H9 (cell line): ENCODE data around the gene ST6GALNAC3. TPM values are rescaled to one million over a fixed set of nuclear protein-coding genes. Genes with fewer than 3 reads are reported as not detected.

Source experiments
- DNase-seq: peaks from one replicate; pipeline ENCODE4 v3.0.0-alpha.2; 2017
- H2AFZ ChIP-seq: one replicate; pipeline ENCODE4 v1.6.1; 2013; ENCODE audit warnings: mild to moderate bottlenecking, low read length, control low read depth, moderate library complexity
- H2AK5ac ChIP-seq: 2 replicates; pipeline ENCODE4 v1.6.1; 2013; ENCODE audit warnings: low read length, control low read depth, mixed read lengths; ENCODE audit not compliant: insufficient read length
- H2BK120ac ChIP-seq: one replicate; pipeline ENCODE4 v1.6.1; 2013; ENCODE audit warnings: low read depth, mild to moderate bottlenecking, low read length, control low read depth, inconsistent platforms; ENCODE audit not compliant: poor library complexity, severe bottlenecking
- H2BK12ac ChIP-seq: 2 replicates; pipeline ENCODE4 v1.6.1; 2013; ENCODE audit warnings: low read length, control low read depth, mixed read lengths, low read depth; ENCODE audit not compliant: insufficient read length
- H2BK15ac ChIP-seq: 2 replicates; pipeline ENCODE4 v1.6.1; 2013; ENCODE audit warnings: low read depth, low read length, control low read depth
- H2BK20ac ChIP-seq: one replicate; pipeline ENCODE4 v1.6.1; 2013; ENCODE audit warnings: low read depth, mild to moderate bottlenecking, low read length, control low read depth, inconsistent platforms; ENCODE audit not compliant: poor library complexity, severe bottlenecking
- H2BK5ac ChIP-seq: 2 replicates; pipeline ENCODE4 v1.6.1; 2013; ENCODE audit warnings: low read length, control low read depth, mixed read lengths; ENCODE audit not compliant: insufficient read length
- H3K14ac ChIP-seq: 2 replicates; pipeline ENCODE4 v1.6.1; 2013; ENCODE audit warnings: low read length, control low read depth; ENCODE audit not compliant: insufficient read depth
- H3K18ac ChIP-seq: 2 replicates; pipeline ENCODE4 v1.6.1; 2013; ENCODE audit warnings: low read depth, mild to moderate bottlenecking, mixed read lengths, low read length, control low read depth; ENCODE audit not compliant: insufficient read length
- H3K23ac ChIP-seq: 2 replicates; pipeline ENCODE4 v1.6.1; 2013; ENCODE audit warnings: low read length, control low read depth, mixed read lengths, low read depth; ENCODE audit not compliant: insufficient read length
- H3K23me2 ChIP-seq: 2 replicates; pipeline ENCODE4 v1.6.1; 2013; ENCODE audit warnings: low read depth, mild to moderate bottlenecking, mixed read lengths, low read length, control low read depth; ENCODE audit not compliant: insufficient read length, poor library complexity, severe bottlenecking
- H3K27ac ChIP-seq: 2 replicates; pipeline ENCODE4 v1.5.1; 2013; ENCODE audit warnings: low read length, control low read depth, mixed read lengths, low read depth; ENCODE audit not compliant: insufficient read length
- H3K27me3 ChIP-seq: 2 replicates; pipeline ENCODE4 v1.6.1; 2013; ENCODE audit warnings: low read length, control low read depth, inconsistent platforms; ENCODE audit not compliant: insufficient read depth
- H3K4ac ChIP-seq: 2 replicates; pipeline ENCODE4 v1.6.1; 2013; ENCODE audit warnings: low read depth, mild to moderate bottlenecking, control low read depth, inconsistent platforms, low read length, moderate library complexity
- H3K4me1 ChIP-seq: 2 replicates; pipeline ENCODE4 v1.6.1; 2013; ENCODE audit warnings: low read length, control low read depth, inconsistent platforms; ENCODE audit not compliant: insufficient read depth
- H3K4me2 ChIP-seq: 2 replicates; pipeline ENCODE4 v1.6.1; 2013; ENCODE audit warnings: low read length, control low read depth, mixed read lengths; ENCODE audit not compliant: insufficient read length, insufficient read depth
- H3K56ac ChIP-seq: 2 replicates; pipeline ENCODE4 v1.6.1; 2013; ENCODE audit warnings: low read depth, mild to moderate bottlenecking, mixed read lengths, low read length, control low read depth; ENCODE audit not compliant: insufficient read length
- H3K79me1 ChIP-seq: 2 replicates; pipeline ENCODE4 v1.6.1; 2013; ENCODE audit warnings: low read depth, mild to moderate bottlenecking, moderate library complexity, low read length, control low read depth, inconsistent platforms; ENCODE audit not compliant: insufficient read depth, poor library complexity, severe bottlenecking
- H3K79me2 ChIP-seq: 2 replicates; pipeline ENCODE4 v1.6.1; 2013; ENCODE audit warnings: low read length, control low read depth, inconsistent platforms; ENCODE audit not compliant: insufficient read depth
- H3K9ac ChIP-seq: 2 replicates; pipeline ENCODE4 v1.6.1; 2013; ENCODE audit warnings: low read length, control low read depth, mixed read lengths; ENCODE audit not compliant: insufficient read length; ENCODE audit errors: extremely low read depth
- H3K9me3 ChIP-seq: one replicate; pipeline ENCODE4 v1.6.1; 2013; ENCODE audit warnings: low read depth, low read length, inconsistent platforms; ENCODE audit not compliant: control insufficient read depth
- H3T11ph ChIP-seq: one replicate; pipeline ENCODE4 v1.6.1; 2013; ENCODE audit warnings: mild to moderate bottlenecking, low read length, control low read depth, inconsistent platforms
- H4K20me1 ChIP-seq: one replicate; pipeline ENCODE4 v1.6.1; 2013; ENCODE audit not compliant: control insufficient read depth, insufficient read length, insufficient read depth
- H4K5ac ChIP-seq: 2 replicates; pipeline ENCODE4 v1.6.1; 2013; ENCODE audit warnings: low read depth, mild to moderate bottlenecking, mixed read lengths, low read length, control low read depth; ENCODE audit not compliant: insufficient read length
- H4K8ac ChIP-seq: replicated peaks from 2 replicates; pipeline ENCODE4 v1.6.1; 2013; ENCODE audit warnings: low read length, control low read depth, mixed read lengths, low read depth; ENCODE audit not compliant: insufficient read length
- H4K91ac ChIP-seq: 2 replicates; pipeline ENCODE4 v1.6.1; 2013; ENCODE audit warnings: low read depth, mild to moderate bottlenecking, moderate library complexity, mixed read lengths, low read length, control low read depth; ENCODE audit not compliant: insufficient read length
- H3K27ac Mint-ChIP-seq, 3 experiments: 2 replicates in 2 of 3; 3 replicates in 1 of 3; pipeline ENCODE4 v1.8.0; 2020 to 2021; ENCODE audit warnings: mixed read lengths in 3 of 3, mild to moderate bottlenecking in 1 of 3, moderate library complexity in 1 of 3
- H3K27me3 Mint-ChIP-seq: 2 replicates; pipeline ENCODE4 v1.8.0; 2021; ENCODE audit warnings: low read depth, mild to moderate bottlenecking, moderate library complexity, mixed read lengths
- H3K36me3 Mint-ChIP-seq, 3 experiments: 2 replicates in 2 of 3; 3 replicates in 1 of 3; pipeline ENCODE4 v1.8.0; 2020 to 2021; ENCODE audit warnings: low read depth in 3 of 3, mixed read lengths in 3 of 3; ENCODE audit not compliant: insufficient read depth in 1 of 3
- H3K4me1 Mint-ChIP-seq, 2 experiments: 2 replicates each; pipeline ENCODE4 v1.8.0; 2020; ENCODE audit warnings: mixed read lengths in 2 of 2
- H3K4me3 Mint-ChIP-seq, 2 experiments: 2 replicates in 1 of 2; 3 replicates in 1 of 2; pipeline ENCODE4 v1.8.0; 2020 to 2021; ENCODE audit warnings: mild to moderate bottlenecking in 2 of 2, mixed read lengths in 2 of 2, moderate library complexity in 1 of 2
- H3K9me3 Mint-ChIP-seq, 2 experiments: 2 replicates in 1 of 2; 3 replicates in 1 of 2; pipeline ENCODE4 v1.8.0; 2020; ENCODE audit warnings: mild to moderate bottlenecking in 2 of 2, mixed read lengths in 2 of 2, moderate library complexity in 1 of 2
- CTCF ChIP-seq: fragments of 200-600 bp; sonication (generic); conservative IDR thresholded peaks from 3 replicates; pipeline ENCODE4 v1.8.0; 2021; ENCODE audit warnings: antibody characterized with exemption, mild to moderate bottlenecking
- WGBS: extraction: QIAGEN DNeasy Blood & Tissue Kit; methylation state at CpG from one replicate; pipeline ENCODE4 v1.1.7; 2013; ENCODE audit warnings: missing lambda C conversion rate, low lambda C conversion rate, mixed read lengths; ENCODE audit not compliant: insufficient read length; ENCODE audit errors: extremely low coverage; 5-methylcytosine and 5-hydroxymethylcytosine counted together
- total RNA-seq: library from RNA; stranded (reverse); gene quantifications from 2 replicates; pipeline ENCODE4 v1.2.1, GENCODE V29; 2021

Gene ST6GALNAC3
- total RNA-seq, 1 experiment from 2014 or later, result 11.2 TPM

- Histone ChIP-seq H3K9me3 (no peaks in the 10 kb centered on the region), H3K4me1 (no peaks in the 10 kb centered on the region), H3K56ac (no peak overlapping the region), H2BK12ac (no peak overlapping the region), H3K9ac (no peak overlapping the region), H4K8ac (no peak overlapping the region), H3K4me2 (no peak overlapping the region), H4K91ac (no peak overlapping the region), H3T11ph (no peak overlapping the region), H2BK15ac (no peak overlapping the region), H4K20me1 (no peaks in the 10 kb centered on the region), H3K14ac (no peak overlapping the region), H3K4ac (no peak overlapping the region), H2AK5ac (no peak overlapping the region), H3K23ac (no peak overlapping the region), H2BK20ac (no peak overlapping the region), H3K23me2 (no peaks in the 10 kb centered on the region), H3K79me1 (no peaks in the 10 kb centered on the region), H3K27ac (no peak overlapping the region), H2BK5ac (no peak overlapping the region), H2BK120ac (no peak overlapping the region), H3K27me3 (no peaks in the 10 kb centered on the region), H3K18ac (no peak overlapping the region), H2AFZ (no peak overlapping the region), H3K79me2 (no peaks in the 10 kb centered on the region), H4K5ac (no peak overlapping the region)
- no peak for TF ChIP-seq CTCF
- H3K27me3 Mint-ChIP-seq, result no peaks in the 10 kb centered on the region
- no peaks in the 10 kb centered on the region for H3K9me3 Mint-ChIP-seq
- no peak for DNase-seq
- H3K4me1 Mint-ChIP-seq, result peaks cover 10 to 19% of the 10 kb centered on the region in 2 experiments
- no peaks in the 10 kb centered on the region for H3K36me3 Mint-ChIP-seq
- H3K4me3 Mint-ChIP-seq, result no peak overlapping the region
- no CpG with 5 or more reads among the region's 3 CpGs for WGBS
- no peak overlapping the region for H3K27ac Mint-ChIP-seq
Observed at GRCh38 chr1:76274718-76275117, 200.2 kb downstream of the ST6GALNAC3 start.
